Activated CD4-positive, alpha-beta T cell treated with anti-CD3 and anti-CD28 coated beads, Interleukin-2, Interleukin-6, amounts not matched to agents 100 ng/mL and 50 ng/mL, durations not matched to agents 16 hours and 8 hours (primary cell): ENCODE results near the gene TMEM86A.

Experiments
- DNase-seq: peaks from one replicate; pipeline ENCODE4 v3.0.0-alpha.2; 2020

The TMEM86A gene

GRCh38 chr11:18727479-18728236 is 29.1 kb downstream of the TMEM86A start:
- peak; percentile 58 for DNase-seq

GRCh38 chr11:18728658-18729057 is 30.1 kb downstream of the TMEM86A start:
- no peak for DNase-seq

- DNase-seq: no peak
Measured at GRCh38 chr11:18729426-18729825, 30.8 kb downstream of the TMEM86A start.

- DNase-seq: no peak
Measured at GRCh38 chr11:18730020-18730419, 31.4 kb downstream of the TMEM86A start.

GRCh38 chr11:18731441-18731840 is 32.9 kb downstream of the TMEM86A start:
- no peak for DNase-seq

- peak; percentile 73 for DNase-seq
Measured at GRCh38 chr11:18731949-18732821, 33.6 kb downstream of the TMEM86A start.

- no peak for DNase-seq
Measured at GRCh38 chr11:18733202-18733601, 34.6 kb downstream of the TMEM86A start.

GRCh38 chr11:18736590-18737148 is 38.1 kb downstream of the TMEM86A start:
- no peak for DNase-seq

GRCh38 chr11:18737642-18738041 is 39.1 kb downstream of the TMEM86A start:
- DNase-seq: no peak

GRCh38 chr11:18739685-18740084 is 41.1 kb downstream of the TMEM86A start:
- DNase-seq: no peak

- no peak for DNase-seq
Measured at GRCh38 chr11:18741783-18742182, 43.2 kb downstream of the TMEM86A start.

GRCh38 chr11:18743365-18743764 is 44.8 kb downstream of the TMEM86A start:
- DNase-seq: no peak

- DNase-seq: no peak
Measured at GRCh38 chr11:18743900-18744514, 45.4 kb downstream of the TMEM86A start.

GRCh38 chr11:18745251-18745650 is 46.7 kb downstream of the TMEM86A start:
- DNase-seq: no peak

- DNase-seq: no peak
Measured at GRCh38 chr11:18748766-18749365, 50.3 kb downstream of the TMEM86A start.

GRCh38 chr11:18749681-18750319 is 51.2 kb downstream of the TMEM86A start:
- DNase-seq: no peak

- no peak for DNase-seq
Measured at GRCh38 chr11:18750944-18751343, 52.4 kb downstream of the TMEM86A start.

GRCh38 chr11:18752502-18752901 is 53.9 kb downstream of the TMEM86A start:
- DNase-seq: no peak

GRCh38 chr11:18754308-18754707 is 55.7 kb downstream of the TMEM86A start:
- no peak for DNase-seq
